Adrenal gland (tissue), 5 donors: ENCODE measurements around the gene SLF2.

Experiments
- CTCF ChIP-seq, 6 experiments: fragments of 450-650 bp in 4 of 6; fragments of 200-600 bp in 2 of 6; sonication (generic) in 1 of 6; IDR thresholded peaks; 1 replicate in 5 of 6; 2 replicates in 1 of 6; pipeline versions ENCODE4 v1.5.1 to v1.8.0; 2016 to 2021; ENCODE audit warnings: antibody characterized with exemption in 6 of 6, mild to moderate bottlenecking in 2 of 6, moderate library complexity in 1 of 6
- POLR2A ChIP-seq, 2 donors: fragments of 450-650 bp; IDR thresholded peaks; one replicate each; pipeline ENCODE4 v1.6.1; 2017; ENCODE audit warnings: antibody characterized with exemption in 2 of 2, mild to moderate bottlenecking in 2 of 2, moderate library complexity in 1 of 2
- donor health status: DM: no; HTN: no; CAD: no.

GRCh38 chr10:100970914-100971811, 58.4 kb downstream of the SLF2 start:
- TF ChIP-seq CTCF (IDR thresholded peaks at IDR 0.05) (no peak), POLR2A (IDR thresholded peaks at IDR 0.05) (no peak)
